HepG2 (cell line): ENCODE data around the gene BABAM1. TPM values are rescaled to one million over a fixed set of nuclear protein-coding genes. Genes with fewer than 3 reads are reported as not detected.

ENCODE experiments used
- ARID4A ChIP-seq: sonication (generic); formaldehyde crosslinking; IDR thresholded peaks from 2 replicates; pipeline ENCODE4 v1.5.0; 2020; ENCODE audit warnings: mild to moderate bottlenecking, missing genetic modification reagents, borderline replicate concordance
- ATF6 ChIP-seq: sonication (generic); formaldehyde crosslinking; conservative IDR thresholded peaks from 2 replicates; pipeline ENCODE4 v1.4.0; 2020; ENCODE audit warnings: missing genetic modification reagents
- BCL6 ChIP-seq: IDR thresholded peaks from 2 replicates; pipeline ENCODE4 v1.6.1; 2016; ENCODE audit warnings: missing genetic modification reagents, missing compliant biosample characterization
- BHLHE40 ChIP-seq: IDR thresholded peaks from 2 replicates; pipeline ENCODE4 v1.6.1; 2011; ENCODE audit warnings: low read length, improper control_type of control experiment
- CBX1 ChIP-seq: IDR thresholded peaks from one replicate; pipeline ENCODE4 v1.6.1; 2016; ENCODE audit warnings: antibody characterized with exemption, low read depth
- GATAD1 ChIP-seq: IDR thresholded peaks from 2 replicates; pipeline ENCODE4 v1.6.1; 2016; ENCODE audit warnings: missing genetic modification reagents, missing compliant biosample characterization
- IRF9 ChIP-seq: sonication (generic); formaldehyde crosslinking; IDR thresholded peaks from 2 replicates; pipeline ENCODE4 v1.8.0; 2022; ENCODE audit warnings: missing genetic modification reagents, mild to moderate bottlenecking, borderline replicate concordance
- LCORL ChIP-seq, 2 experiments: fragments of 450-650 bp in 1 of 2; sonication (generic) in 1 of 2; formaldehyde crosslinking in 1 of 2; IDR thresholded peaks; 2 replicates each; pipeline versions ENCODE4 v1.5.0 to v1.6.1; 2017 to 2020; ENCODE audit warnings: antibody characterized with exemption in 1 of 2, missing genetic modification reagents in 1 of 2
- MAFG ChIP-seq: sonication (generic); formaldehyde crosslinking; IDR thresholded peaks from 2 replicates; pipeline ENCODE4 v1.5.1; 2020; ENCODE audit warnings: mild to moderate bottlenecking, missing genetic modification reagents
- RARA ChIP-seq: IDR thresholded peaks from 2 replicates; pipeline ENCODE4 v1.6.1; 2016; ENCODE audit warnings: missing genetic modification reagents, missing compliant biosample characterization
- RXRB ChIP-seq: IDR thresholded peaks from 2 replicates; pipeline ENCODE4 v1.6.1; 2016; ENCODE audit warnings: borderline replicate concordance, missing genetic modification reagents, missing compliant biosample characterization
- SNAPC2 ChIP-seq: sonication (generic); formaldehyde crosslinking; IDR thresholded peaks from 2 replicates; pipeline ENCODE4 v1.8.1; 2022; ENCODE audit warnings: mild to moderate bottlenecking, missing genetic modification reagents
- SPEN ChIP-seq: sonication (generic); formaldehyde crosslinking; IDR thresholded peaks from 2 replicates; pipeline ENCODE4 v1.5.1; 2020; ENCODE audit warnings: low read depth, mild to moderate bottlenecking, missing genetic modification reagents
- ZNF160 ChIP-seq: sonication (generic); formaldehyde crosslinking; IDR thresholded peaks from 2 replicates; pipeline ENCODE4 v1.8.0; 2022; ENCODE audit warnings: mild to moderate bottlenecking, inconsistent platforms, missing genetic modification reagents
- ZNF574 ChIP-seq: sonication (generic); formaldehyde crosslinking; IDR thresholded peaks from 2 replicates; pipeline ENCODE4 v1.4.0; 2020; ENCODE audit warnings: missing genetic modification reagents
- ZNF607 ChIP-seq: sonication (generic); formaldehyde crosslinking; IDR thresholded peaks from 2 replicates; pipeline ENCODE4 v1.5.1; 2020; ENCODE audit warnings: missing genetic modification reagents, mild to moderate bottlenecking, borderline replicate concordance
- ZNF747 ChIP-seq: sonication (generic); formaldehyde crosslinking; IDR thresholded peaks from 2 replicates; pipeline ENCODE4 v1.8.1; 2023; ENCODE audit warnings: missing genetic modification reagents, mild to moderate bottlenecking, borderline replicate concordance
- ZNF761 ChIP-seq: sonication (generic); formaldehyde crosslinking; conservative IDR thresholded peaks from 2 replicates; pipeline ENCODE4 v1.4.0; 2020; ENCODE audit warnings: mild to moderate bottlenecking, missing genetic modification reagents
- ZSCAN9 ChIP-seq: IDR thresholded peaks from 2 replicates; pipeline ENCODE4 v1.6.1; 2016; ENCODE audit warnings: borderline replicate concordance
- polyA plus RNA-seq, 8 experiments: library from polyadenylated mRNA; depleted of rRNA in 3 of 8; stranded (reverse) in 7 of 8; unstranded in 1 of 8; fragments of >200 nt; fragmentation: Illumina TruSeq in 4 of 8; extraction: Trizol in 4 of 8; gene quantifications; 2 replicates each; pipeline versions ENCODE4 v1.2.1 to v1.2.3, GENCODE V29; 2011 to 2016; ENCODE audit warnings: low read depth in 4 of 8, missing spikeins in 1 of 8, mixed read lengths in 1 of 8; ENCODE audit not compliant: insufficient read depth in 1 of 8
- total RNA-seq, 5 experiments: library from RNA; depleted of rRNA; stranded (reverse); fragments of >200 nt; fragmentation: Illumina TruSeq; extraction: Trizol; gene quantifications; 2 replicates each; pipeline ENCODE4 v1.2.3, GENCODE V29; 2016; ENCODE audit warnings: low read depth in 1 of 5

BABAM1 gene
- total and polyA plus RNA-seq, 2 of the 13 experiments (the other 11 are each of a cell fraction or from before 2014, with no cell fraction given): 70.0 to 82.0 TPM

- TF ChIP-seq ZNF160 (CRISPR knock-in tag) (peak; percentile 86; the same call in 1 of the 2 replicates), ZNF574 (CRISPR knock-in tag) (peak; percentile 50; the same call in 1 of the 2 replicates), BHLHE40 (peak; percentile 49; the same call in 1 of the 2 replicates), ZNF761 (CRISPR knock-in tag) (no peak), MAFG (CRISPR knock-in tag) (no peak), IRF9 (peak; percentile 36; the same call in 1 of the 2 replicates), ARID4A (peak; percentile 82), GATAD1 (CRISPR knock-in tag) (peak; percentile 49), ATF6 (no peak), LCORL (IDR thresholded peaks at IDR 0.05) (no peak), LCORL (CRISPR knock-in tag; IDR thresholded peaks at IDR 0.05) (peak; percentile 84; the same call in 1 of the 2 replicates), RXRB (peak; percentile 71), SPEN (CRISPR knock-in tag) (no peak), ZNF747 (CRISPR knock-in tag) (0 out of 2 replicates have a peak, but pooled peaks have one; percentile 58), ZNF607 (CRISPR knock-in tag) (peak; percentile 54), BCL6 (CRISPR knock-in tag) (peak; percentile 22; the same call in 1 of the 2 replicates), SNAPC2 (CRISPR knock-in tag) (no peak), CBX1 (peak; percentile 70), RARA (CRISPR knock-in tag) (peak; percentile 79), ZSCAN9 (CRISPR knock-in tag) (no peak)
These were observed 36.1 kb downstream of the BABAM1 start, which contains the start of gene ABHD8 (continued) for GRCh38 chr19:17303167-17303939.
